Right cardiac atrium (tissue), 5 donors: Measurements from ENCODE around the gene CASTOR1. TPM values are rescaled to one million over a fixed set of nuclear protein-coding genes. Genes with fewer than 3 reads are reported as not detected.

Experiments
- ATAC-seq, 2 donors: fragments of 200-7000 bp; cut with Tn5 transposase; one replicate each; pipeline versions ENCODE4 v1.8.0 to v1.9.1; 2020; ENCODE audit warnings: moderate library complexity in 2 of 2, mild to moderate bottlenecking in 1 of 2
- DNase-seq, 3 donors: peaks; one replicate each; pipeline ENCODE4 v3.0.0-alpha.2; 2020
- H3K27ac ChIP-seq: one replicate; pipeline ENCODE4 v1.5.1; 2013; ENCODE audit warnings: mild to moderate bottlenecking, low read length, control low read depth, moderate library complexity
- H3K27me3 ChIP-seq: one replicate; pipeline ENCODE4 v1.6.1; 2013; ENCODE audit not compliant: control insufficient read depth, insufficient read depth
- H3K4me1 ChIP-seq: one replicate; pipeline ENCODE4 v1.6.1; 2013; ENCODE audit warnings: low read length; ENCODE audit not compliant: control insufficient read depth, insufficient read depth
- H3K4me3 ChIP-seq: one replicate; pipeline ENCODE4 v1.5.1; 2013; ENCODE audit warnings: low read length, control low read depth
- H3K9me3 ChIP-seq: one replicate; pipeline ENCODE4 v1.6.1; 2013; ENCODE audit warnings: low read length; ENCODE audit not compliant: control insufficient read depth
- WGBS: extraction: QIAGEN DNeasy Blood & Tissue Kit; methylation state at CpG from one replicate; pipeline ENCODE4 v1.1.7; 2013; 5-methylcytosine and 5-hydroxymethylcytosine counted together
- intact Hi-C, 4 donors: fragments of 100-400 bp; cut with DNase I; formaldehyde crosslinking; loops; one replicate each; pipeline versions ENCODE4 v1.11.0 to v1.14.0; 2022 to 2023
- polyA plus RNA-seq: library from polyadenylated mRNA; stranded (reverse); fragments of 200-250 nt; gene quantifications from one replicate; pipeline ENCODE4 v1.2.3, GENCODE V29; 2013
- total RNA-seq, 4 donors: library from RNA; stranded (reverse); fragmentation: NEBNext Ultra II Directional; extraction: Animal tissue kit (Norgen Biotek cat#: 25700); gene quantifications; one replicate each; pipeline ENCODE4 v1.2.1, GENCODE V29; 2021
- donor health status: healthy with polysubstance abuse.
- donor health status: DM: no; HTN: yes; CAD: no.
- donor health status: DM: no; HTN: no; CAD: no.
- donor health status: DM: no; HTN: yes; CAD: no; lungs with severe emphysema.
- donor health status: DM: yes; HTN: yes; CAD: no.

Gene CASTOR1
- total and polyA plus RNA-seq, 5 donors = 6.4 to 9.0 (median 7.1) TPM

DNA sequence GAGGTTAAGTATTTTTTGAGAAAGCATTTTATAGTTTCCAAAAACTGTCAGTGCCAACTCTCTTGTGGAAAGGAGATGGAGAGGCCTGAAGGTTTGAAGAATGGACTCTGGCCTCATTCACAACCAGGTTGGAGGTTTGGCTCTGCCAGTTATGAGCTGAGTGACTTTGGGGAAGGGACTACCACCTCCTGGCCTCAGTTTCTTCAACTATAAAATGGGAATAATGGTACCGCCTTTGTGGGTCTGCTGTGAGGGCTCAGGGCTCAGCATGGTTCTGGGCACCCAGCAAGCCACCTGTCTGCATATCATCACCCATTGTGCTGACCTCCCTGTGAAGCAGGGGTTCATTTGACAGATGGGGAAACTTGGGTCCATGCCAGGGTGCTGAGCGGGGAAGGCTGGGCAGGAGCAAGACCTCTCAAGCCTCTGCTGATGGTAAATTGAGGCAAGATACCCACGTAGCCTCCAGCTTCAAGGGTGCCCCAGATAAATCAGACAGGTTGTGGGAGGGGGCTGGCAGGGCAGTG lies 39.2 kb downstream of the CASTOR1 start:
- DNase-seq (no peak), ATAC-seq (no peak)
- H3K4me3 ChIP-seq = no peak overlapping the region
- no peaks in the 10 kb centered on the region for H3K27me3 ChIP-seq
- no peaks in the 10 kb centered on the region for H3K9me3 ChIP-seq
- 93% methylated on average over 3 of the region's 3 CpGs for WGBS
- H3K4me1 ChIP-seq = no peaks in the 10 kb centered on the region
- intact Hi-C loops = loop anchor here in 1 of 4 donors (5.0 kb wide), 1 partner anchor 138 kb away; no protein-coding TSS in a partner anchor
- H3K27ac ChIP-seq = no peak overlapping the region

DNA sequence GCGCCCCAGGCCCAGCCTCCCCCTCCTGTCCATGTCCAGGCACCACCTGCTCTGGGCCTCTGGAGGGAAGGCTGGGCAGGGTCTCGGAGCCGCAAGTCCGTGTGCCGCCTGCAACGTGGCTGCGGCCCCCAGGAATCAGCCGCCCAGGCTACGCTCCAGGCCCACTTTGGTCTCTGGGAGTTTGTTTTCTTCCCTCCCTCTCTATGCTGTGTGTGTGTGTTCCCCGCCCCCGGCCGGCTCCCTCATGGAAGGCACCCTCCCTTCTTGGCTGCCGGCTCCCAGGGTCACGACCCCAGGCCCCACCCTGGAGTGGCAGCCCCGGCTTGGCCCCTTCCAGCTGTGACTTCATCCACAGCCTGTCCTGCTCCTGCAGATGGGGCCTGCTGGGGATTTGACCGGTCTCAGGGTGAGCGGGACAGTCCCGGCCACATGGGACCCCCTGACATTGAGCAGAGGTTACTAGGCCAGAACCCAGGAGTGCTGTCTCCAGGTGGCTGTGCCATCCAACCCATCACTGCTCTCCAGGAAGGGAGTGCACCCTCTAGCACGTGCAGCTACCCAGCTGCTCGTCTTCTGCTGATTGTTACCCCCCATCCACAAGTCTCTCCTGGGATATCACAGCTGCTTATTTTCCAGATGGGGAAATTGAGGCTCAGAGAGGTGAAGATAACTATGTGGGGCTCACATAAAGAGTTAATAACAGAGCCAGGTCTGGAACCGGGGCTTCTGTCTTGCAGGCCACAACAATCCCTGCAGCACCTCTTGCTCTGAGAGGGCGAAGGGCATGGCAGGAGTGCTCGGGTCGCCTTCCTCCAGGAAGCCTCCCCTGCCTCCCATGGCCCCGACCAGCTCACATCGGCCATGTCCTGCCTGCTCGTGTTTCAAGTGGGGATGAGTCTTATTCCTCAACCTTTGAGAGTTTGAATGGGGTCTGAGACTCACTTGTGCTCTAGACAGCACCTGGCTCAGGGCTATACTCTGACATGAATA lies 40.0 kb downstream of the CASTOR1 start:
- H3K27me3 ChIP-seq = no peaks in the 10 kb centered on the region
- H3K4me1 ChIP-seq = no peaks in the 10 kb centered on the region
- no peak overlapping the region for H3K4me3 ChIP-seq
- DNase-seq (peak; percentile 83 to 90 (median 90)), ATAC-seq (peak; percentile 56 to 58)
- H3K27ac ChIP-seq = no peak overlapping the region
- H3K9me3 ChIP-seq = no peaks in the 10 kb centered on the region
- 54% methylated on average over 27 of the region's 27 CpGs for WGBS
- intact Hi-C loops = loop anchor here in 1 of 4 donors (5.0 kb wide), 1 partner anchor 137 kb away; no protein-coding TSS in a partner anchor

DNA sequence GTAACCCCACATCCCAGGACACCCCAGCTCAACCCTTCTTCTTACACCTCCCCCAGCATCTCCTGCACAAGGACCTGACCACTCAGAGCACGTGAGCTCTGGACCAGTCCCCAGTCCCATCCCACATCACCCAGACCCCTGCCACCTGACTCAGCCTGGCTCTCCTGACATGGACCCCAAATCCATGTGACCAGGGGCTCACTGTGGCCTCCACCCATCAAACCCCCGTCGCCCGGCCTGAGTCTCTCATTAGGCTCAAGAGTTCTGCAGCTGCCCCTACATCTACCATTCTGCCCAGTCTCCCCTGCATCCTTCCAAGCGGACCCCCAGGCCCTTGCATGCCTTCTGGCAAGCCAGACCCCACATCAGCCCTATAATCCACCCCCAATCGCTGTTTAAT lies 40.8 kb downstream of the CASTOR1 start:
- no peaks in the 10 kb centered on the region for H3K4me1 ChIP-seq
- no peaks in the 10 kb centered on the region for H3K27me3 ChIP-seq
- H3K4me3 ChIP-seq = no peak overlapping the region
- no peak overlapping the region for H3K27ac ChIP-seq
- intact Hi-C loops = no loop called here
- WGBS = 67% methylated on average over 6 of the region's 6 CpGs
- no peaks in the 10 kb centered on the region for H3K9me3 ChIP-seq
- ATAC-seq (no peak), DNase-seq (no peak)

DNA sequence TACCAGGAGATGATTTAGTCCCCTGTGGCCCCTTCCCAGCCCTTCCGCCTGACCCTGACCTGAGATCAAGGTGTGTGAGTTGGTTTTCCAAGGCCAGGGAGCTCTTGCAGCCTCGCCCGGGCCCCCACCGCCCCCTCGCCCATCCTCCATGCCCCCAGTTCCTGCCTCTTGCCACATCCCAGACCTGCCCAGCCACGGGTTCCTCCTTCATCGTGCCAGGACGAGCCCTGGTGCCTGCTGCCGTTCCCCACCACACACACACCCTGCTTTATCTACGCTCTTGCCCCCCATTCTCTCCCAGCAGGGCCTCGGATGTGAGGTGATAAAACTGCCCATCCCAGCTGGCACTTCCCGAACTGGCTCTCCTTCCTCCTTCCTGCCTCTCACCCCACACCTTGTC lies 41.3 kb downstream of the CASTOR1 start:
- Histone ChIP-seq H3K4me3 (no peak overlapping the region), H3K4me1 (no peaks in the 10 kb centered on the region), H3K27ac (no peak overlapping the region), H3K9me3 (no peaks in the 10 kb centered on the region), H3K27me3 (no peaks in the 10 kb centered on the region)
- intact Hi-C loops = no loop called here
- no peak for ATAC-seq
- no peak for DNase-seq
- 74% methylated on average over 12 of the region's 12 CpGs for WGBS

DNA sequence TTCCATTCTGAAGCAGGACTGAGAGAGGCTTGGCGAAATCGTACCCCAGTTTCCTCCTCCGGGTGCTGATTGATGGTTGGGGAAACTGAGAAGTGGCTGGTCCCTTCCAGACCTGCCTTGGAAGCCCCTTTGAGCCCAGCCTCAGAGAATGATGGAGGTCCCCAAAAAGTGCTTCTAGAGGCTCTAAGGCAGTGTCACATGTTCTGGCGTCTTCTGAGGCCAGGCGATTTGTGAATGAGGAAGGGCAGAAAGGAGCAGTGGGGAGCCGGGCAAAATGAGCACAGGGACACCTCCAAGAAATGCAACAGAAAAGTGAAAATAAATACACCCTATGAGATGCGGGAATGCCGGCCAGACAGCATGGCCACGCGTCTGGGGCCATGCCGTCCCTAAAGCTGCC lies 41.7 kb downstream of the CASTOR1 start:
- intact Hi-C loops = no loop called here
- no peaks in the 10 kb centered on the region for H3K4me1 ChIP-seq
- no peak for ATAC-seq

DNA sequence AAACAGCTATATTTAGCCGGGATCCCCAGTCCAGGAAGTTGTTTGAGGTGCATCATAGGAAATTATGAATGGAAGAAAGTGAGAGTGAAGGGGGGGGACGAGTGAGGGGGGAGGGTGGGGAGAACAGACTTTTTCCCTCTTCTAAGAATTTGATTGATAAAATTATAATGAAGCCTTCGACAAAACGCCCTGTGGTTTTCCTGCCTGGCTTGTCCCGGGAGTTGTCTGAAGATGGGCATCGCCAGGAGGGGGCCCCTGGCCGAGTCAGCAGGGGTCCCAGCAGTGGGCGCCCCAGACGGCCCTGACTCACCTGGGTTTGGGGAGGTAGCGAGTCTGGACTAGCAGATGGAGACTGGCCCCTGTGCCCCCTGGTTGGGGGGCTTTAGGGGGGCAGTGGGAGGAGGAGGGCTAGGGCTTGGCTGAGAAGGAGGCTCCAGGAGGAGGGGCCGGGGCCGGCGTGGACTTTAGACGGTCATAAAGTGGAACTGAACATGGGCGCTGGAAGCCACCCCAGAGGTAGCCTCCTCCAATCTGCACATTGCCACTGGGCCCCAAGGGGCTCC lies 42.4 kb downstream of the CASTOR1 start:
- Histone ChIP-seq H3K4me3 (peak overlapping the region; percentile 41), H3K9me3 (no peaks in the 10 kb centered on the region), H3K4me1 (no peaks in the 10 kb centered on the region), H3K27ac (no peak overlapping the region), H3K27me3 (no peaks in the 10 kb centered on the region)
- WGBS = 28% methylated on average over 15 of the region's 15 CpGs
- ATAC-seq (no peak), DNase-seq (no peak)
- intact Hi-C loops = no loop called here

More for the DNA sequence above, 41.7 kb downstream of the CASTOR1 start:
- 87% methylated on average over 11 of the region's 11 CpGs for WGBS
- Histone ChIP-seq H3K27ac (no peak overlapping the region), H3K27me3 (no peaks in the 10 kb centered on the region), H3K4me3 (no peak overlapping the region), H3K9me3 (no peaks in the 10 kb centered on the region)
- DNase-seq = no peak

DNA sequence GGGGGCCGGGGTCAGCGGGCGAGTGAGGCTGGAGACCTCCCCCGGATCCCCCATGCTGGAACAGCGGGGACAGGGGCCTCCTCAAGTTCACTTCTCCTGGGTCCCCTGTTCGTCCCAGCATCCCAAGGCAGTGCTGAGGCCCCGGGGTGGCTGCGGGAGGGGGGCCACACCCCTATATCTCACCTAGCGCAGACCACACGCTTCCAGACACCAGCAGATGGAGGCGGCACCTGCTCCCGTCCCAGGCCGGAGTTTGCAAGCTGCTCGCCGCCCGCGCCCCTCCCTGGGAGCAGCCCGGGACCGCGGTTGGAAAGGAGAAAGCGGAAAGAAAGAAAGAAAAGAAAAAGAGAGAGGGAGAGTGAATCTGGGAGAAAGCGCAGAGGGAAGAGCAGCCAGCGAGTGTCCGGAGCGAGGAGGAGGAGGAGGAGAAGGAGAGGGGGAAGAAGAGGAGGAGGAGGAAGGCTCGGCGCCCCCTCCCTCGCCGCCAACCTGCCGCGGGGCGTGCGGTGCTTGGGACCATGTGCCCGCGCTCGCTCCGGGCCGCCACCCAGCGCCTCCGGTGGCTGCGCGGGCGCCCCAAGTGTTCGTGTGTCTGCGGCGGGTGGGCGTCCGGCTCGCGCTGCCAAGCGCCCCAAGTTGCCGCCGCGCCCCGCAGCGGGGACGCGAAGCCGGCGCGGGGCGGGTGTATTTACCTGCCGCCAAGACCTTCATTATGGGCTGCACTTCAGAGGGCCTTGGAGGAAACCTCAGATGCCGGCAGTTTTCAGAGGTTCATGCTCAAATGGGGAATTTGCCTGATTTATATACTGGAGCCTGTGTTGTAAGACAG lies 43.1 kb downstream of the CASTOR1 start, which contains the start of gene LIF:
Gene LIF, minus strand, starts transcription at position 775 of the 829 bp plus-strand sequence. Its CDS starts 64 bp downstream, at position 711.
- H3K27me3 ChIP-seq = no peaks in the 10 kb centered on the region
- DNase-seq = peak in 1 of 3 donors; percentile 38
- WGBS = 2% methylated on average over 64 of the region's 64 CpGs
- ATAC-seq = peak in 1 of 2 donors; percentile 32
- H3K4me1 ChIP-seq = no peaks in the 10 kb centered on the region
- H3K4me3 ChIP-seq = peak within 1 kb of the TSS; percentile 41
- intact Hi-C loops = no loop called here
- no peak within 1 kb of the TSS for H3K27ac ChIP-seq
- H3K9me3 ChIP-seq = no peaks in the 10 kb centered on the region

DNA sequence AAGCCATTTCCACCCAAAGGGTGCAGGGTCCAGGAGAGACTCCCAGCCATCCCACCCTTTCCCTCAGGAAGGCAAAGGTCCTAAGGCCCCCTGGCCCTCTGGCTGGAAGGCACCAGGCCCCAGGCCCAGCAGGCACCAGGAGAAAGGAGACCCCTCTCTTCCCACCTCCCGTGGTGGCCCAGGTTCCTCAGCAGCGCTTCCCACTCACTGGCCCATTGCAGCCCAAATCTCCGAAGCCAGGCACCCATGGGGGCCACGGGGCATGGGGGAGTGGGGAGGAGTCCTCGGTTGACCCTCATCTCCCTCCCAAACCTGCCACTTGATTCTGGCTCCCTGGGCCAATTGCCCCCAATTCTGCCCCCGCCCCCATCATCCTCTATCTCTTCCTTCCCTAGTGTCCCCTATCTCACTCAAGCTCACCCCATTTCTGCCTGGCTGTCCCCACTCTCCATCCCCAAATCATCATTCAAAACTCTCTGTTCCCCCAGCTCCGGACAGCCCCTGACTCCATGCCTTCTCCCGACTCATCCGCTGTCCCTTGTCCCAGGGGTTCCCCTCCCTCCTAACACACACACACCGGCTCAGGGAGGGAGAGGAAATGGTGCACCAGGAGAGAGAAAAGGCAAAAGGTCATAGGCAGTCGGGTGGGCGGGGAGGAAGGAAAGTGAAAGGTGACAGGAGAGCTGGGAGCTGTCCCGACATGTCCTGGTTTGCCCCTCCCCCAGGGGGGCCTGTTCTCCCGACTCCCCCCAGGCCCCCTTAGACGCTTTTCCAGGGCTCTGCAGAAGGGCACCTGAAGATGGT lies 43.9 kb downstream of the CASTOR1 start:
- no peaks in the 10 kb centered on the region for H3K27me3 ChIP-seq
- peak overlapping the region; percentile 41 for H3K4me3 ChIP-seq
- H3K9me3 ChIP-seq = no peaks in the 10 kb centered on the region
- ATAC-seq = no peak
- no peaks in the 10 kb centered on the region for H3K4me1 ChIP-seq
- H3K27ac ChIP-seq = no peak overlapping the region
- DNase-seq = no peak
- intact Hi-C loops = no loop called here
- WGBS = 56% methylated on average over 15 of the region's 15 CpGs

DNA sequence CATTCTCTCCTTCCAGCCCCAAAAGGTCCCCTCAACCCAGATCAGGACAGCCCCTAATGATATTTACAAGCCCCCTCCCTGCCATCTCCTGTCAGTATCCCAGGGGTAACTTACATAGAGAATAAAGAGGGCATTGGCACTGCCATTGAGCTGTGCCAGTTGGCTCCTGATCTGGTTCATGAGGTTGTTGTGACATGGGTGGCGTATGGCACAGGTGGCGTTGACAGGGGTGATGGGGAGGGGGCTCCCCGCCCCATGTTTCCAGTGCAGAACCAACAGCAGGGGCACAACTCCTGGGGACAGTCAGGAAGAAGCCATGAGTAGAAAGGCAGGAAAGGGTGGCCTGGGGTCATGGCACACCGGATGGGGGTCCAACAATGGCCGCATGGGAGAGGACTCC lies 44.7 kb downstream of the CASTOR1 start:
- 94% methylated on average over 5 of the region's 5 CpGs for WGBS
- Histone ChIP-seq H3K9me3 (no peaks in the 10 kb centered on the region), H3K4me1 (no peaks in the 10 kb centered on the region), H3K27me3 (no peaks in the 10 kb centered on the region), H3K27ac (no peak overlapping the region), H3K4me3 (no peak overlapping the region)
- ATAC-seq (no peak), DNase-seq (no peak)
- intact Hi-C loops = no loop called here

DNA sequence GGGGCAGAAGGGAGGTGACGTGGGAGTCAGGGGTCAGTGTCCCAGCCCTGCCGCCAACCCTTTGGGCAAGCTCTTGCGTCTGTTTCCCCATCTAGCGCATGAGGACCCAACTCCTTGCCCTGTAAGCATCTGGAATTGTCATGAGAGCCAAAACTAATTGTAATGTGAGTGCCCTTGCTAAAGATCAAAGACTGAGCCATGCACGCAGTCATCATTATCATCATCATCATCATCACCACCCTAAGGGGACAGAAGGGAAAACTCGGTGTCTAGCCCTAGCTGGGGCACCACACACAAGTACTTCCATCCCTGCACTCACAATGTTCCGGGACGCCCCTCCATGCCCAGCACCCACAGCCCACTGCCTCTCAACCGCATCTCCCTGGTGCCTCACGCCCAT lies 45.2 kb downstream of the CASTOR1 start:
- Histone ChIP-seq H3K27me3 (no peaks in the 10 kb centered on the region), H3K4me3 (no peak overlapping the region), H3K27ac (no peak overlapping the region), H3K9me3 (no peaks in the 10 kb centered on the region), H3K4me1 (no peaks in the 10 kb centered on the region)
- no peak for ATAC-seq
- WGBS = 96% methylated on average over 10 of the region's 10 CpGs
- DNase-seq = no peak
- intact Hi-C loops = no loop called here
